Islet precursor cell (in vitro differentiated cells): ENCODE measurements around the gene NSD1.

Experiments used
- DNase-seq: peaks from one replicate; pipeline ENCODE4 v3.0.0-alpha.2; 2018

The NSD1 gene, protein sequence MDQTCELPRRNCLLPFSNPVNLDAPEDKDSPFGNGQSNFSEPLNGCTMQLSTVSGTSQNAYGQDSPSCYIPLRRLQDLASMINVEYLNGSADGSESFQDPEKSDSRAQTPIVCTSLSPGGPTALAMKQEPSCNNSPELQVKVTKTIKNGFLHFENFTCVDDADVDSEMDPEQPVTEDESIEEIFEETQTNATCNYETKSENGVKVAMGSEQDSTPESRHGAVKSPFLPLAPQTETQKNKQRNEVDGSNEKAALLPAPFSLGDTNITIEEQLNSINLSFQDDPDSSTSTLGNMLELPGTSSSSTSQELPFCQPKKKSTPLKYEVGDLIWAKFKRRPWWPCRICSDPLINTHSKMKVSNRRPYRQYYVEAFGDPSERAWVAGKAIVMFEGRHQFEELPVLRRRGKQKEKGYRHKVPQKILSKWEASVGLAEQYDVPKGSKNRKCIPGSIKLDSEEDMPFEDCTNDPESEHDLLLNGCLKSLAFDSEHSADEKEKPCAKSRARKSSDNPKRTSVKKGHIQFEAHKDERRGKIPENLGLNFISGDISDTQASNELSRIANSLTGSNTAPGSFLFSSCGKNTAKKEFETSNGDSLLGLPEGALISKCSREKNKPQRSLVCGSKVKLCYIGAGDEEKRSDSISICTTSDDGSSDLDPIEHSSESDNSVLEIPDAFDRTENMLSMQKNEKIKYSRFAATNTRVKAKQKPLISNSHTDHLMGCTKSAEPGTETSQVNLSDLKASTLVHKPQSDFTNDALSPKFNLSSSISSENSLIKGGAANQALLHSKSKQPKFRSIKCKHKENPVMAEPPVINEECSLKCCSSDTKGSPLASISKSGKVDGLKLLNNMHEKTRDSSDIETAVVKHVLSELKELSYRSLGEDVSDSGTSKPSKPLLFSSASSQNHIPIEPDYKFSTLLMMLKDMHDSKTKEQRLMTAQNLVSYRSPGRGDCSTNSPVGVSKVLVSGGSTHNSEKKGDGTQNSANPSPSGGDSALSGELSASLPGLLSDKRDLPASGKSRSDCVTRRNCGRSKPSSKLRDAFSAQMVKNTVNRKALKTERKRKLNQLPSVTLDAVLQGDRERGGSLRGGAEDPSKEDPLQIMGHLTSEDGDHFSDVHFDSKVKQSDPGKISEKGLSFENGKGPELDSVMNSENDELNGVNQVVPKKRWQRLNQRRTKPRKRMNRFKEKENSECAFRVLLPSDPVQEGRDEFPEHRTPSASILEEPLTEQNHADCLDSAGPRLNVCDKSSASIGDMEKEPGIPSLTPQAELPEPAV (N-terminal part only)

DNA sequence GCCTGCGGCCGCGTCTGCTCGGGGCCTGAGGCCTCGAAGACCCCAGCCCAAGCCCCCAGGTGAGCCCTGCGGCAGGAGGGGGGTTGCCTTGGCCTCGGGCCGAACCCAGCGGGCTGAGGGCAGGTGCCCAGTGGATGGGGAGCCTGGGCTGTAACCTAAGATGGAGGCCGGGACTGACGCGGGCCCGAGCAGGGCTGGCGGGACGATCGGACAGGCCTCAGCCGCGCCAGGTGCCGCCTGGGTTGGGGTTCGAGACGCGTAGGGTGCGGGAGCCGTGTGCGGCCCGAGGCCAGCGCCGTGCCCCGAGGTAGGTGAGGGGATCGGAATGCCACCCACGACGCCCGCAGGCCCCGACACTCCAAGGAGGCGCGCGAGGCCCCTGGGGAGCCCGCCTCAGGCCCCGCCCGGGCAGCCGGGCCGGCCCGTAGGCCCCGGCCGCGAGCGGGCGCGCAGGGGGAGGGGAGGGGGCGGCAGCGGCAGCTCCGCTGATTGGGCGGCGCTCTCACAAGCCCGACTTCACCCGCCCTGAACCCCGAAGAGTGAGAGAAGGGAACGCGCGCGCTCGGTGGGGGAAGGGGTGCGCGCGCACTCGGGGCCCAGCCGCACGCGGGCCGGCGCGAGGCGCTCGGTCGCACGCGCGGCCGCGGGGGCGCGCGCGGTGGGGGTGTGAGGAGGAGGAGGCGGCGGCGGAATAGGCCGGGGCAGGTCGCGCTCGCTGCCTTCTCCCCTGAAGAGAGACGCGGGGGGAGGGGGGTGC, at the start of gene NSD1:
Gene NSD1 (plus strand): TSS at position 678 of the 757 bp plus-strand sequence. CDS start 1,331 bp downstream, outside the sequence.
- DNase-seq: peak; percentile 94

DNA sequence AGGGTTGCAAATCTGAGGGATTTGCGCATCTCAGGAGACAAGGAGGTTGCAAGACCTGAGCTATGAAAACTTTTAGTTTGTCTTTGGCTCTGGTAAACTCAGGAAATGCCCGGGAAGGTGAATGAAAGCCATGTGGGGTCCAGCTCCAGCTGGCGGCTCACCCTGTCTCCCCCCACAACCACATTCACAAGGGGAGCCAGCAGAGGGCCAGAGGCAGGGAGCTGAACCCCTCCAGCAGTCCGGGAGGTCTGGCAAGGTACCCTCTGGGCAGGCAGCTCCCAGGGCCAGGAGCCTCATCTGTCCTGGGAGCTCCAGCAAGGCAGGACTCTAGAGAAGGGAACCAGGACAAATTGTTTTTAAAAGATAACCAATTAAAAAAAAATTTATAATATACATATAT, 49.4 kb upstream of the NSD1 start:
- DNase-seq: no peak

DNA sequence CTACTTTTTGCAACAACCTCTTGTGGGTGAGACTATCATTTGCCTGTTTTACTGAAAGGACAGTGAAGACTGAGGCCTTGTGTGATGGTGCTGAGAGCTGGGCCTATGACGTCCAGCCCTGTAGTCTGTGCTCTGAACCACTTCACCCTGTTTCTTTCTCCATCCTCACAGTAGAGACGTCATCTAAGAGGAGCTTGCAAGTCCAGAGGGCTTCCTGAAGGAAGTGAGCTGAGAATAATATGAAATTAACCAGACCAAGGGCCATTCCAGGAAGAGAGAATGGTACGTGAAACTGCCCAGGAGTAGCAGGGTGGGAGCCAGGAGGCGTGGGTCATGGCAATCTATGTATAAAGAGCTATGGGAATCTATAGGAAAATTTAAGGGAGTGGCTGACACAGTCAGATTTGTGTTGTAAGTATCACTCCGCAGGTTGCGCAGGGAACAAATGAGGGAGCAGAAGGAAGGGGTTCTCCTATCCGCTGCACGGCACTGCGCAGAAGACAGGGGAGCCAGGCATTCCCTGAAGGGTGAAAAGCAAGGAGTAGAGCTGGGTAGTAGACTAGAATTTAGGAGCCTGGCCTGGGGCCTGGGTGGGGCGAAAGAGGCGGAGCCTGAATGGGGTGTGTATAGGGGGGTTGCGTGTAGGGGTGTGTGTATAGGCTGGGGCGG, 47.5 kb upstream of the NSD1 start:
- no peak for DNase-seq

DNA sequence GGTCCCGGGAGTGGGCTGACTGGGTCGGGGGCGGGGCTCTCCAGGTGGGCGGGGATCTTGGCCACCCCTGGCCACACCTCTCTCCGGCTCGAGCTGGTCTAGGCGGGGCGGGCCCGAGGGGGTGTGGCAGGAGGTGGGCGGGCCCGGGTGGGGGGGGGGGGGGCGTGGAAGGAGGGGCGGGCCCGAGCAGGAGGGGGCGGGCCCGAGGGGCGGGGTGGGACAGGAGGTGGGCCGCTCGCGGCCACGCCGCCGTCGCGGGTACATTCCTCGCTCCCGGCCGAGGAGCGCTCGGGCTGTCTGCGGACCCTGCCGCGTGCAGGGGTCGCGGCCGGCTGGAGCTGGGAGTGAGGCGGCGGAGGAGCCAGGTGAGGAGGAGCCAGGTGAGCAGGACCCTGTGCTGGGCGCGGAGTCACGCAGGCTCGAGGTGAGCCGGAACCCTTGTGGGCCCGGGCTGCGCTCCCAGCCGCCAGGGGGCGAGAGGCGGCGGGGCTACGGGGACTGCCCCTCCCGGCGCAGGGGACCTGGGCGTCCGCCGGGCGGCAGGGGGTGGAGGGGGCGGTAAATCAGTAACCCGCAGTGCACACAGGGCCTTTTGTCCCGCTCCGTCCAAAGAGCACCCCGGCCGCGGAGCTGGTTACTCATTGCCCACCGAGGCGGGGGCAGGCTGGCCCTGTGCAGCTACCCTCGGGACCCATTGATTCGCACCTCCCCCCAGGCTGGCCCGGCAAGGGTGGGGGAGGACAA, 46.7 kb upstream of the NSD1 start, which contains the start of gene FGFR4:
Gene FGFR4 (plus strand): TSS at position 262 of the 744 bp plus-strand sequence. CDS start 2,688 bp downstream, outside the sequence.
- peak; percentile 93 for DNase-seq

DNA sequence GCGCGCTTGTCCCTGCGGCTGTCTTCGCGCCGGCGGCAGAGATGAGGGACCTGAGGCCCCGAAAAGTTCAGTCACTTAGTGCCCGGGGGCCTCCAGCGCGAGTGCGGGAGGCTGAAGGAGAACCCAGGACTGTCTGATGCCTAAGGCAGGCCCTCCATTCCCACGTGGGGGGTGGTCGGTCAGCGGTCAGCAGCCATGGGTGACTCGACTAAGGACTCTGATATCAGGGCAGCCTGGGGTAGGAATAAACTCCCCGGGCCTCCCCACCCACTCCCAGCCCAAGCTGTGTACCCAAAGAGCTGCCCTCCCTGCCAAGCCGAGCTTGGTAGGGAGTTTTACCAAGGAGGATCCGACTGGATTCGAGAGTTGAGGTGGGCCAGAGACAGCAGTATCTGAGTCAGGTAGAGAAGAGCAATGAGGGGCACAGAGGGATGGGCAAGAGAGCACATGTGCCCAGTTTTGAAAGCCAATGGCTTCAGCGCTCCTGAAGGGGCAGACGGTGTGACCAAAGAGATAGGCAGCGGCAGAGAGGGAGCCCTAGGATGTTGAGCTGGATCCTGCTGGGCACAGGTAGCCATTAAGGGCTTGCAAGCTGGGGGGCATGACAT, 46.1 kb upstream of the NSD1 start:
- DNase-seq: no peak

DNA sequence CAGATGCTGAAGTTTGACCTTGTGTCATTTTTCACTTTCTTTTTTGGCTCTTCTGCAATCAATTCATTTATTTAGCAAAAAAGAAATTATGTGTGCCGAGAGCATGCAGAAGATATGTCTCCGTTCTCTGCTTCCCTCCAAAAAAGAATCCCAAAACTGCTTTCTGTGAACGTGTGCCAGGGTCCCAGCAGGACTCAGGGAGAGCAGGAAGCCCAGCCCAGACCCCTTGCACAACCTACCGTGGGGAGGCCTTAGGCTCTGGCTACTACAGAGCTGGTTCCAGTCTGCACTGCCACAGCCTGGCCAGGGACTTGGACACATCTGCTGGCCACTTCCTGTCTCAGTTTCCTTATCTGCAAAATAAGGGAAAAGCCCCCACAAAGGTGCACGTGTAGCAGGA, 44.4 kb upstream of the NSD1 start:
- no peak for DNase-seq

DNA sequence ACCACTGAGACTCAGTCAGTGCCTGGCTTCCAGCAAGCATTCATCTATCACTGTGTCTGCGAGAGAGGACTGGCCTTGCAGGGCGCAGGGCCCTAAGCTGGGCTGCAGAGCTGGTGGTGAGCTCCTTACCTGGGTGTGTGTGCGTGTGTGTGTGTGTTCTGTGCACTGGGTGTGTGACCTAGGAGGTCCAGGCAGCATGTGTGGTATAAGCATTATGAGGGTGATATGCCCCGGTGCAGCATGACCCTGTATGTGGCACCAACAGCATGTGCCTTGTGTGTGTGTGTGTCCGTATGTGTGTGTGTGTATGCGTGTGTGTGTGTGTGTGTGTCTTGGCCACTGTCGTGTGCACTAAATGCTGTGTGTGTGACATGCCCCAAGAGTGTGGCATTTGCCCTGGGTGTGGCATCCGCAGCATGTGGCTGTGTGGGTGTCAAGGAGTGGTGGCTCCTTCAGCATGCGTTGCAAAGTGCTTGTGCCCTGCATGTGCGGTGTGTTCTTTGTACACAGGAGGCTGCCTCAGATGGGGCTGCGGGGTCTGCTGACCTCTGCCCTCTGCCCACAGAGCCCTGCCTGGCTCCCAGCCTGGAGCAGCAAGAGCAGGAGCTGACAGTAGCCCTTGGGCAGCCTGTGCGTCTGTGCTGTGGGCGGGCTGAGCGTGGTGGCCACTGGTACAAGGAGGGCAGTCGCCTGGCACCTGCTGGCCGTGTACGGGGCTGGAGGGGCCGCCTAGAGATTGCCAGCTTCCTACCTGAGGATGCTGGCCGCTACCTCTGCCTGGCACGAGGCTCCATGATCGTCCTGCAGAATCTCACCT, 43.5 kb upstream of the NSD1 start:
- DNase-seq: no peak

DNA sequence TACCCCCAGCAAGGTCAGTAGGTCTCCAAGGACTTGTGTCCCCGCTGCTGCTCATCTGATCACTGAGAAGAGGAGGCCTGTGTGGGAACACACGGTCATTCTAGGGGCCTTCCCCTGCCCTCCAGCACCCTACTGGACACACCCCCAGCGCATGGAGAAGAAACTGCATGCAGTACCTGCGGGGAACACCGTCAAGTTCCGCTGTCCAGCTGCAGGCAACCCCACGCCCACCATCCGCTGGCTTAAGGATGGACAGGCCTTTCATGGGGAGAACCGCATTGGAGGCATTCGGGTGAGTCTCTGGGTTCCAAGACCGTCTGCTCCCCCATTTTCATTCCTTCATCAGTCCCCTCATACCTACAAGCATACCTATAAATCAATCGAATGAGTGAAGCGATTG, 42.8 kb upstream of the NSD1 start:
- DNase-seq: no peak

DNA sequence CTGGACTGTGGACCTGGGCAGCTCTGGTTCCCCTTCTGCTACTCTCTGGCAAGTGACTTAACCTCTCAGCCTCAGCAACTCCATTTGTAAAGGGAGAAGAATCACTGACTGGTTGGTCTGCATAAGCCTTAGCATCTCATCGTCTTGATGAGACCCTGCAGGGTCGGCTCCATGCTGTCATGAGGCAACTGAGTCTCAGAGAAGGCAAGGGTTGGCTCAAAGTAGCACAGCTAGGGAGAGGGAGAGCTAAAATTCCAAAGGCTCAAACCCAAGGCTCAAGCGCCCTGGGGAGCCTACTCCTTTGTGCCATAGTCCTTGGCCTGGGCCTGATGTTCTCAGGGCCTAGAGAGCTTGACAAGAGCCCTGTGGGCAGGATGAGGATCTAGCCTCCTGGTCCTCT, 42.3 kb upstream of the NSD1 start:
- no peak for DNase-seq

DNA sequence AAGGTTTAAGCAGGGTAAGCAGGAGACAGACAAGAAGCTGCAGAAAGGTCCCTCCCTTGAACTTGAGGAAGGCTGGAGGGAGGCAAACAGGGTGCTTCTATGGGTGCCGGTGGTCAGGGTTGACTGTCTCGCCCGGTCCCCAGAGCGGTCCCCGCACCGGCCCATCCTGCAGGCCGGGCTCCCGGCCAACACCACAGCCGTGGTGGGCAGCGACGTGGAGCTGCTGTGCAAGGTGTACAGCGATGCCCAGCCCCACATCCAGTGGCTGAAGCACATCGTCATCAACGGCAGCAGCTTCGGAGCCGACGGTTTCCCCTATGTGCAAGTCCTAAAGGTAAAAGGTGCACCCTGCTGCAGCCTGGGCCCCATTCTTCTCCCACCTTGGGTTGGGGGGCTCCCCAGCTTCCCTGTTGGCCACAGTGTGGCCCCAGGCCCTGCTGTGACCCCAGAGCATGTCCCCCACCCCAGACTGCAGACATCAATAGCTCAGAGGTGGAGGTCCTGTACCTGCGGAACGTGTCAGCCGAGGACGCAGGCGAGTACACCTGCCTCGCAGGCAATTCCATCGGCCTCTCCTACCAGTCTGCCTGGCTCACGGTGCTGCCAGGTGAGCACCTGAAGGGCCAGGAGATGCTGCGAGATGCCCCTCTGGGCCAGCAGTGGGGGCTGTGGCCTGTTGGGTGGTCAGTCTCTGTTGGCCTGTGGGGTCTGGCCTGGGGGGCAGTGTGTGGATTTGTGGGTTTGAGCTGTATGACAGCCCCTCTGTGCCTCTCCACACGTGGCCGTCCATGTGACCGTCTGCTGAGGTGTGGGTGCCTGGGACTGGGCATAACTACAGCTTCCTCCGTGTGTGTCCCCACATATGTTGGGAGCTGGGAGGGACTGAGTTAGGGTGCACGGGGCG, 41.1 kb upstream of the NSD1 start:
- no peak for DNase-seq

DNA sequence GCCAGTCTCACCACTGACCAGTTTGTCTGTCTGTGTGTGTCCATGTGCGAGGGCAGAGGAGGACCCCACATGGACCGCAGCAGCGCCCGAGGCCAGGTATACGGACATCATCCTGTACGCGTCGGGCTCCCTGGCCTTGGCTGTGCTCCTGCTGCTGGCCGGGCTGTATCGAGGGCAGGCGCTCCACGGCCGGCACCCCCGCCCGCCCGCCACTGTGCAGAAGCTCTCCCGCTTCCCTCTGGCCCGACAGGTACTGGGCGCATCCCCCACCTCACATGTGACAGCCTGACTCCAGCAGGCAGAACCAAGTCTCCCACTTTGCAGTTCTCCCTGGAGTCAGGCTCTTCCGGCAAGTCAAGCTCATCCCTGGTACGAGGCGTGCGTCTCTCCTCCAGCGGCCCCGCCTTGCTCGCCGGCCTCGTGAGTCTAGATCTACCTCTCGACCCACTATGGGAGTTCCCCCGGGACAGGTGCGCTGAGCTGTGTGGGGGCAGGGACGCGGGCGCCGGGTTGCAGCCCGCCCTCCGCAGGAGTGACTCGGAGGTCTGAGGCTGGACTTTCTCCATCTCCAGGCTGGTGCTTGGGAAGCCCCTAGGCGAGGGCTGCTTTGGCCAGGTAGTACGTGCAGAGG, 40.4 kb upstream of the NSD1 start:
- DNase-seq: no peak

DNA sequence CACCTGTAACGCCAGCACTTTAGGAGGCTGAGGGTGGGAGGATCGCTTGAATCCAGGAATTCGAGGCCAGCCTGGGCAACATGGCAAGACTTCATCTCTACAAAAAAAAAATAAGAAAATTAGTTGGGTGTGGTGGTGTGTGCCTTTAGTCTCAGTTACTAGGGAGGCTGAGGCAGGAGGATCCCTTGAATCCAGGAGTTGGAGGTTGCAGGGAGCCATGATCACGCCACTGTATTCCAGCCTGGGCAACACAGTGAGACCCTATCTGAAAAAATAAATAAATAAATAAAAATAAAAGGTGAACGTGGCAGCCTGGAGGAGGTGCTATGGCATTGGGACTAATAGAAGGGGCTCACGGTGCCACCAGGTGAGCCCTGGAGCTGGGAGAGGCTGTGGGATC, 39.8 kb upstream of the NSD1 start:
- DNase-seq: no peak

DNA sequence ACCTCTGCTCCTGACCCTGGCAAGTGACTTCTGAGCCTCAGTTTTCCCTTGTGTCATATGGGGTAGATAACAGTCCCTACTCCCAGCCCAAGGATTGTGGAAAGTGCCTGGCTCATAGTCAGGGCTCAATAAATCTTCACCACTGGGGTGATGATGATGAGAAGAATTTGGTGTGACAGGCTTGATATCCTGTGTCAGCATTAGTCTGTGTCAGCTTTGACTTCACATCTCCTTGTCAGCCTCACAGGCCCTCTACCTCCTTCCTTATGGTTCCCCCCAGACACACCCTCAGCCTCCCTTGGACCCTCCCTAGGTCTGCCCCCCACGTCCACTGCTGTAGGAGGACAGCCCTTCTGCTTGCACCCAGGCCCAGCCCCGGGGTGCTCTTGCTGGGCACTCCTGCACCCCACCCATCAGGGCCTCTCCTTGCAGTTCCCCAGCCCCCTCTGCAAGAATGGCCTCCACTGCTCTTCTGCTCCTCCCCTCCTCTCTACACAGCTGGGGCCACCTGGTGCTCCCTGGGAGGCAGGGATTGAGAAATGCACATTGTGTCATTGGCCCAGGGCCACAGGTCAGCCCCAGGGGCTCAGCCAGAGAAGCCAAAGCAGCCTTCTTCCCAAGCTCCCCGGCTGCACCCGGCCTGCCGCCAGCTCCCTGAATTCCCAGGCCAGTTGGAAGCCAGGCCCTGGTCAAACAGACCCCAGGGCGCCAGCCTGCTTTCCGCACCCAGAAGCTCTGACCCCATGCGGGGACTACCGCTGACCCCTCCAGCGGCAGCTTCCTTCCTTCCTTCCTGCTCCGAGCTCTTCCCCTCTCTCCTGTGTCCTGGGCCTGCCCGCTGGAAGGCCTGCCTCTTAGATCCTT, 39.1 kb upstream of the NSD1 start:
- no peak for DNase-seq

DNA sequence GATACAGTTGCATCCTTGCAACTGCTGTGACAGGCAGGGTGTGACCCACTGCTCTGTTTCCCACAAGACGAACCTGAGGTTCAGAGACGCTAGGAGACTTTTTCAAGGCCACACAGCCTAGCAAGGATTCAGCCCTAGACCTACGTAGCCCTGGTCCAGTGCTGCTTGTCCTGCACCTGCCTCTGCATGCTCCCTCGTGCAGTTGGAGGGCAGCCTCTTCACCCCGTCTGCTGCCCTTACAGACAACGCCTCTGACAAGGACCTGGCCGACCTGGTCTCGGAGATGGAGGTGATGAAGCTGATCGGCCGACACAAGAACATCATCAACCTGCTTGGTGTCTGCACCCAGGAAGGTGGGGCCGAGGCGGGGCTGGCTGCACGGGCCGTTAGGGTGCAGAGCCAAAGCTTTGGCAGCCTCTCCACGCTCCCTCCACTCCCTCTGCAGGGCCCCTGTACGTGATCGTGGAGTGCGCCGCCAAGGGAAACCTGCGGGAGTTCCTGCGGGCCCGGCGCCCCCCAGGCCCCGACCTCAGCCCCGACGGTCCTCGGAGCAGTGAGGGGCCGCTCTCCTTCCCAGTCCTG, 38.4 kb upstream of the NSD1 start:
- no peak for DNase-seq

DNA sequence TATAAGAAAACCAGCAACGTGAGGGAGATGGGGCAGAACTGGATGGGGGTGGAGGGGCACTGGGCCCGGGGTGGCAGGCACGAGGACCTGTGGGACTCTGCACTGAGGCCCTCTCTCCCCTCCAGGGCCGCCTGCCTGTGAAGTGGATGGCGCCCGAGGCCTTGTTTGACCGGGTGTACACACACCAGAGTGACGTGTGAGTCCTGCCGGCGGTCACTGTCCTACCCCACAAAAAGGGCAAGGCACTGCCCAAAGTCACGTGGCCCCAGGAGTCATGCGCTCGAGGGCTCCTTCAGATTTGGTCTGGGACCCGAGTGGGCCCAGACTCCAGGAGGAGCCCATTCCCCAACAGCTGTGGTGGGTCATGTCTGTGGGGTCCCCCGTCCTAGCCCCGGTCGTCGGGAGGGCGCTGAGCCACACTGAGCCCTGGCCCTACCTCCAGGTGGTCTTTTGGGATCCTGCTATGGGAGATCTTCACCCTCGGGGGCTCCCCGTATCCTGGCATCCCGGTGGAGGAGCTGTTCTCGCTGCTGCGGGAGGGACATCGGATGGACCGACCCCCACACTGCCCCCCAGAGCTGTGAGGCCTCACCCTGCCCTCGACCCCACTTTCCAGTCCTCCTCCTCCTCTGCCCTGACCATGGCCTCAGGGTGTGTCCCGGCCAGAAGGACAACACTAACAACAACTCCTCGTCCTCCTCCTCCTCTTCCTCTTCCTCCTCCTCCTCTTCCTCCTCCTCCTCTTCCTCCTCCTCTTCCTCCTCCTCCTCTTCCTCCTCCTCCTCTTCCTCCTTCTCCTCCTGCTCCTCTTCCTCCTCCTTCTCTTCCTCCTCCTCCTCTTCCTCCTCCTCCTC, 37.2 kb upstream of the NSD1 start:
- DNase-seq: no peak
